Fibroblast of mammary gland (primary cell): ENCODE measurements around the gene CRIM1.
A peak's percentile ranks its signal among the peaks of the same experiment; 100 is the strongest.

ENCODE experiments used
- DNase-seq: peaks from one replicate; pipeline ENCODE4 v3.0.0-alpha.2; 2010; ENCODE audit warnings: low read depth
- H3K4me3 ChIP-seq: 2 replicates; pipeline ENCODE4 v1.5.1; 2011; ENCODE audit warnings: low read depth, mild to moderate bottlenecking, low read length, moderate library complexity; ENCODE audit not compliant: control insufficient read depth
- CTCF ChIP-seq: conservative IDR thresholded peaks from 2 replicates; pipeline ENCODE4 v1.5.1; 2011; ENCODE audit warnings: low read depth, low read length, inconsistent platforms; ENCODE audit not compliant: control insufficient read depth, insufficient read depth

The CRIM1 gene

GRCh38 chr2:36449213-36449612 lies 93.6 kb downstream of the CRIM1 start:
- TF ChIP-seq CTCF, result no peak
- DNase-seq, result no peak
- no peak overlapping the region for H3K4me3 ChIP-seq

DNA sequence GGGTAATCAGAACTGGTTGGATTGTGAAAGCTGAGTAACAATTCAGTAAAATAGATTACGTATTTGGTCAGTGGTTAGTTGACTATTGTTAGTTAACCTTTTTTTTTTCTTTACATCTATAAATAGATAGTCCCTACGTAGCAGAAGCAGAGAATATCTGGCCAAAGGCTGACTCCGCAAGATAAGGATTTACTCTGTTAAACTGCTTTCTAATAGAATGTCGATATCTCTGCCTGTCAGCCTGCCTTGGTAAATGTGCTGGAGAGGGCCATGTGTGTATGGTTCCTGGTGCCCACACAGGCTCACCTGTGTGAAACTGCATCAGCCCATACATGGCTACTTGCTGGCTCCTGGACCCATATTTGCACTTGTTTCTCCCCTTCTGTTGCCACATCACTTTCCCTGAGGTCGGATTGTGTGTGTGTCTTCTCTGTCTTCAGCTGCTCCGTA lies 94.4 kb downstream of the CRIM1 start:
- no peak for DNase-seq
- no peak overlapping the region for H3K4me3 ChIP-seq
- no peak for TF ChIP-seq CTCF

DNA sequence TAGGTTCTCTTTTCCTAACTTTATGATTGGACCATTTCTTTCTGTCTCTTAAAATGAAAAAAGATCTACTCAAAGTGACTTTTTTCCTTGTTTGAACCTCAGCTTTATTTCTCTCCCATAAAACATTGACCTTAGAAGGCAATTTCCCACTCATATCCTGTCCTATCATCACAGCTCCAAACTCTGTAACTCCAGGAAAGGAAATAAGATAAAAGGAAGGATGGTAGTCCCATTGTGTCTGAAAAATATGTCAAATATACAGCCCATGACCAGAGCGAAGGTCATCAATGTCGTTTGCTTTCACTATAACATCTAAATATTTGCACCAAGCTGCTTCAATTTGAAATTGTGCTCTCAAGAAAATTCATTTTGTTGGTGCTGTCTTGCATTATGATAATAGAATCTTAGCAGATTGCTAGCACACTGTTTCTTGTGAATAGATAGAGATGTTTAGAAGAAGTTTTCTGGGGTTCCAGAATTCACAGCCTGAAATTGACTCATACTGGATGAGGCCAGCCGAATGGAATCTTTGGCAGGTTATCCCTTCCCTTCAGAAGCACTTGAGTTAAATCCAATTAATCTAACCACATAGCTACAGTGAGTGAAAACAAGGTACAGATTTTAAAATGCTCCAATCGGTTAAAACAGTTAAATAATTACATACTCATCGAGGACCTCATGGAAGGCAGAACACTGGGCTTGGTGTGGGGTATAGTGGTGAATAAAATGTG lies 95.1 kb downstream of the CRIM1 start:
- DNase-seq, result peak; percentile 88
- H3K4me3 ChIP-seq, result no peak overlapping the region
- no peak for TF ChIP-seq CTCF

DNA sequence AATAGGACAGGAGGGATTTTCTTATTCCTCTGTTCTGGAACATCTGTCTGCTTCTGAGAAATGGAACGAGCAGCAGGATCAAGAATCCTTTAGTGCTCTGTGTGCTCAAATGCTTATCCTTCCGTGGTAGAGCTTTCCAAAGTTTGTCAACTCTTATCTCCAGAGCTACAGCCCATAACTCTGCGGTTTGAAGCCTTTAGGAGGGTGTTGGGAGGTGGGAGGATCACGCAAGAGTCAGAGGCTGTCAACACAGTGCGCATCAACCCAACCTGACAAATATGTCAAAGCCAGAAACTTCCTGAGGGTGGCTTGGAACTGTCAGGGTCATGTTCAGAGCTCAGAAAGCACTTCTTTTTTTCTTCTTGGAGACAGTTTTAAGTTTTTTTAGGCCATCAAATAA lies 95.9 kb downstream of the CRIM1 start:
- no peak for TF ChIP-seq CTCF
- peak; percentile 57 for DNase-seq
- no peak overlapping the region for H3K4me3 ChIP-seq

DNA sequence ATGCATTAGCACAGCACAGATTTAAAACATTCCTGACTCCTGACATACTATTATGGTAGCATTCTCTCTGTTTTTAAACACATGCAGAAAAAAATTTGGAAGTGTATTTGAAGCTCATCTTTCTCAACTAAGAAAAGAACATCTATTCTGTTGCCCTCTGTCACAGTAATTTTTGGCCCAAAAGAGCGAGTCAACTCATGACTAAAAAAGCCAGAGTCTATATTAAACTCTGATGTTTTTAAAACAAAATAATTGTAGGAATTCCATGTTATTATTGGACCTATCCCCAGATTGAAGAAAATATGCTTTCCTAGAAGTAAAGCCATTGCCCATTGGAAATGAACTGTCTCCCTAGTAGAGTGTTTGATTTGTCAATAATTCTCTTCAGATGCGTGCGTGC lies 96.7 kb downstream of the CRIM1 start:
- DNase-seq, result peak; percentile 80
- no peak overlapping the region for H3K4me3 ChIP-seq
- no peak for TF ChIP-seq CTCF

GRCh38 chr2:36453652-36454051 lies 98.1 kb downstream of the CRIM1 start:
- H3K4me3 ChIP-seq, result no peak overlapping the region
- peak; percentile 57 for DNase-seq
- no peak for TF ChIP-seq CTCF

GRCh38 chr2:36455011-36455410 lies 99.4 kb downstream of the CRIM1 start:
- no peak overlapping the region for H3K4me3 ChIP-seq
- no peak for TF ChIP-seq CTCF
- DNase-seq, result no peak
